GM23338 (cell line): ENCODE measurements around the gene CDK16. TPM values are rescaled to one million over a fixed set of nuclear protein-coding genes. Genes with fewer than 3 reads are reported as not detected.

Experiments used
- ATAC-seq: fragments of 200-7000 bp; cut with Tn5 transposase; 3 replicates; pipeline ENCODE4 v1.9.1; 2020
- DNase-seq: peaks from one replicate; pipeline ENCODE4 v3.0.0-alpha.2; 2015; ENCODE audit warnings: low spot score
- H2AFZ ChIP-seq: fragments of 200-600 bp; sonication (generic); 2 replicates; pipeline ENCODE4 v1.8.0; 2016; ENCODE audit warnings: antibody characterized with exemption, mild to moderate bottlenecking, moderate library complexity
- H3F3A ChIP-seq: fragments of 200-600 bp; sonication (generic); replicated peaks from 2 replicates; pipeline ENCODE4 v1.8.0; 2017; ENCODE audit warnings: antibody characterized with exemption, mixed run types, low read depth
- H3K27ac ChIP-seq: fragments of 200-600 bp; sonication (generic); 2 replicates; pipeline ENCODE4 v1.6.1; 2016; ENCODE audit warnings: low read depth
- H3K27me3 ChIP-seq: fragments of 200-600 bp; sonication (generic); 2 replicates; pipeline ENCODE4 v1.8.0; 2016; ENCODE audit warnings: mild to moderate bottlenecking, mixed run types, moderate library complexity; ENCODE audit not compliant: insufficient read depth
- H3K36me3 ChIP-seq: fragments of 200-600 bp; sonication (generic); 2 replicates; pipeline ENCODE4 v1.8.0; 2016; ENCODE audit warnings: mild to moderate bottlenecking; ENCODE audit not compliant: insufficient read depth
- H3K4me1 ChIP-seq: fragments of 200-600 bp; sonication (generic); 2 replicates; pipeline ENCODE4 v1.8.0; 2016; ENCODE audit warnings: mild to moderate bottlenecking, moderate library complexity; ENCODE audit not compliant: insufficient read depth
- H3K4me2 ChIP-seq: fragments of 200-600 bp; sonication (generic); 2 replicates; pipeline ENCODE4 v1.7.1; 2017; ENCODE audit warnings: mixed run types
- H3K4me3 ChIP-seq: fragments of 200-600 bp; sonication (generic); 2 replicates; pipeline ENCODE4 v1.6.1; 2016; ENCODE audit warnings: mixed run types
- H3K79me2 ChIP-seq: fragments of 200-600 bp; sonication (generic); replicated peaks from 2 replicates; pipeline ENCODE4 v1.8.0; 2017; ENCODE audit warnings: mild to moderate bottlenecking; ENCODE audit not compliant: insufficient read depth
- H3K9me2 ChIP-seq: fragments of 200-600 bp; sonication (generic); 2 replicates; pipeline ENCODE4 v1.8.0; 2017; ENCODE audit not compliant: insufficient read depth
- H4K20me1 ChIP-seq: fragments of 200-600 bp; sonication (generic); replicated peaks from 2 replicates; pipeline ENCODE4 v1.8.0; 2017; ENCODE audit warnings: mild to moderate bottlenecking; ENCODE audit not compliant: insufficient read depth
- H3K27ac Mint-ChIP-seq: 2 replicates; pipeline ENCODE4 v1.8.0; 2020; ENCODE audit warnings: inconsistent platforms, mild to moderate bottlenecking, moderate library complexity, mixed read lengths
- H3K27me3 Mint-ChIP-seq: 3 replicates; pipeline ENCODE4 v1.8.0; 2022; ENCODE audit warnings: low read depth, mild to moderate bottlenecking, moderate library complexity, mixed read lengths, inconsistent platforms; ENCODE audit not compliant: insufficient read depth, poor library complexity
- H3K36me3 Mint-ChIP-seq: 3 replicates; pipeline ENCODE4 v1.8.0; 2021; ENCODE audit warnings: low read depth, mild to moderate bottlenecking, inconsistent platforms, moderate library complexity, mixed read lengths
- H3K4me1 Mint-ChIP-seq: 3 replicates; pipeline ENCODE4 v1.8.0; 2020; ENCODE audit warnings: mild to moderate bottlenecking, inconsistent platforms, mixed read lengths
- H3K4me3 Mint-ChIP-seq: 3 replicates; pipeline ENCODE4 v1.8.0; 2021; ENCODE audit warnings: moderate library complexity, mild to moderate bottlenecking, inconsistent platforms, mixed read lengths
- H3K9me3 Mint-ChIP-seq: 3 replicates; pipeline ENCODE4 v1.8.0; 2020; ENCODE audit warnings: moderate library complexity, mild to moderate bottlenecking, inconsistent platforms, mixed read lengths
- CREB1 ChIP-seq: fragments of 250-450 bp; sonication (Bioruptor Pico); IDR thresholded peaks from 2 replicates; pipeline ENCODE4 v1.5.0; 2020; ENCODE audit warnings: low read depth, mild to moderate bottlenecking, moderate library complexity
- ETS1 ChIP-seq: IDR thresholded peaks from 2 replicates; pipeline ENCODE4 v1.6.1; 2016; ENCODE audit warnings: antibody characterized with exemption
- EZH2 ChIP-seq: fragments of 200-600 bp; sonication (generic); IDR thresholded peaks from one replicate; pipeline ENCODE4 v1.8.0; 2017; ENCODE audit warnings: antibody characterized with exemption, mild to moderate bottlenecking, low read depth; ENCODE audit not compliant: unreplicated experiment
- EZH2phosphoT487 ChIP-seq: fragments of 200-600 bp; sonication (generic); IDR thresholded peaks from one replicate; pipeline ENCODE4 v1.8.1; 2018; ENCODE audit warnings: antibody characterized with exemption; ENCODE audit not compliant: unreplicated experiment
- JUNB ChIP-seq: IDR thresholded peaks from one replicate; pipeline ENCODE4 v1.6.1; 2016; ENCODE audit warnings: antibody characterized with exemption; ENCODE audit not compliant: unreplicated experiment
- STAT1 ChIP-seq: IDR thresholded peaks from one replicate; pipeline ENCODE4 v1.6.1; 2016; ENCODE audit warnings: antibody characterized with exemption; ENCODE audit not compliant: unreplicated experiment
- ZNF114 ChIP-seq: fragments of 250-450 bp; sonication (Bioruptor Pico); IDR thresholded peaks from 2 replicates; pipeline ENCODE4 v1.5.0; 2020; ENCODE audit warnings: mild to moderate bottlenecking, moderate library complexity
- ZNF462 ChIP-seq: fragments of 250-450 bp; sonication (Bioruptor Pico); IDR thresholded peaks from 2 replicates; pipeline ENCODE4 v1.5.0; 2020; ENCODE audit warnings: mild to moderate bottlenecking, moderate library complexity
- polyA plus RNA-seq: library from polyadenylated mRNA; unstranded; fragments of >200 nt; fragmentation: Nextera tagmentation; extraction: Ambion mirVana; gene quantifications from 2 replicates; pipeline ENCODE4 v1.2.1, GENCODE V29; 2016
- total RNA-seq: library from RNA; depleted of rRNA; stranded (reverse); fragments of >200 nt; shearing (Covaris generic); gene quantifications from 2 replicates; pipeline ENCODE4 v1.2.3, GENCODE V29; 2014
- TF ChIP-seq, protein P1 (sequence below): IDR thresholded peaks from one replicate; pipeline ENCODE4 v1.6.1; 2018; ENCODE audit warnings: antibody characterized with exemption; ENCODE audit not compliant: unreplicated experiment

The CDK16 gene
- total and polyA plus RNA-seq, 2 experiments from 2014 or later: 58.9 to 158 TPM

GRCh38 chrX:47222751-47223350 is 4.4 kb downstream of the CDK16 start:
- H3K4me1 Mint-ChIP-seq: peaks cover 17% of the 10 kb centered on the region
- Histone ChIP-seq H3K27me3 (no peaks in the 10 kb centered on the region), H3F3A (no peaks in the 10 kb centered on the region), H3K4me1 (no peaks in the 10 kb centered on the region), H3K27ac (no peak overlapping the region), H3K36me3 (peaks cover 6% of the 10 kb centered on the region), H3K9me2 (no peaks in the 10 kb centered on the region), H3K4me3 (no peak overlapping the region), H2AFZ (no peak overlapping the region), H3K79me2 (peaks cover 37% of the 10 kb centered on the region), H3K4me2 (no peak overlapping the region), H4K20me1 (no peaks in the 10 kb centered on the region)
- TF ChIP-seq JUNB (no peak), ETS1 (no peak), CREB1 (CRISPR knock-in tag) (no peak), EZH2 (no peak), ZNF114 (CRISPR knock-in tag) (no peak)
- no peak overlapping the region for H3K4me3 Mint-ChIP-seq
- no peak overlapping the region for H3K27ac Mint-ChIP-seq
- peak; percentile 39 for DNase-seq
- peaks cover 53% of the 10 kb centered on the region for H3K36me3 Mint-ChIP-seq
- peaks cover 12% of the 10 kb centered on the region for H3K27me3 Mint-ChIP-seq
- H3K9me3 Mint-ChIP-seq: no peaks in the 10 kb centered on the region
- no peak for ATAC-seq

DNA sequence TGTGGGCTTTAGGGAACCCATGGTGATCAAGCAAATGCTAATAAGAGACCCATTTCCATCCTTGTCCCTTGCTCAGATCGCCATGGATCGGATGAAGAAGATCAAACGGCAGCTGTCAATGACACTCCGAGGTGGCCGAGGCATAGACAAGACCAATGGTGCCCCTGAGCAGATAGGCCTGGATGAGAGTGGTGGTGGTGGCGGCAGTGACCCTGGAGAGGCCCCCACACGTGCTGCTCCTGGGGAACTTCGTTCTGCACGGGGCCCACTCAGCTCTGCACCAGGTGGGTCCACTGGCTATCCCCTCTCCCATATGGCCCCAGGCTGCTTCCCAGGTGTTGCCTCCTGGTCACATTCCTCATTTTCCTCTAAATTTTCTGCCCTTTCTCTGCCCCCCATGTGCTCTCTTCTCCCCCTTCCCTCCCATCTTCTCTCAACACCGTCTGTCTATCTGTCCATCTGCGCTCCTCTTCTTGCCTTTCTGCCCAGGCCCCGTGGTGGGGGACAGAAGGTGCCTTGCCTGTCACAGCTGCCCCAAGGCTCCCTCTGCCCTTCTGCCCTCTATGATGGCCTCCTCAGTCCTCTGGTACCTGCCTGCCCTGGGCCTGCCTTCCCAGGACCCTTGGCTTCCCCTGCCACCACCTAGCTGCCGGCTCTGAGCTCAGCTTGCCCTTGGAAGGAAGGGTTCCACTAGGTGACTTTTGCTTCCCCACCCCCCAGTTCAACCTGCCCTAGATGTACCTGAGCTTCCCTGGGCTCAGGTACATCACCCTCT is 5.2 kb downstream of the CDK16 start:
- ATAC-seq (no peak), DNase-seq (no peak)
- Mint-ChIP-seq H3K27ac (no peak overlapping the region), H3K4me3 (no peak overlapping the region), H3K9me3 (no peaks in the 10 kb centered on the region), H3K4me1 (peaks cover 17% of the 10 kb centered on the region), H3K27me3 (peaks cover 10% of the 10 kb centered on the region), H3K36me3 (peaks cover 59% of the 10 kb centered on the region)
- H3F3A ChIP-seq: no peaks in the 10 kb centered on the region
- H2AFZ ChIP-seq: no peak overlapping the region
- H4K20me1 ChIP-seq: no peaks in the 10 kb centered on the region
- no peak overlapping the region for H3K4me3 ChIP-seq
- H3K27ac ChIP-seq: no peak overlapping the region
- H3K27me3 ChIP-seq: no peaks in the 10 kb centered on the region
- no peaks in the 10 kb centered on the region for H3K9me2 ChIP-seq
- peaks cover 37% of the 10 kb centered on the region for H3K79me2 ChIP-seq
- H3K36me3 ChIP-seq: peaks cover 6% of the 10 kb centered on the region
- H3K4me2 ChIP-seq: no peak overlapping the region
- no peaks in the 10 kb centered on the region for H3K4me1 ChIP-seq
- no peak for TF ChIP-seq STAT1
- TF ChIP-seq ZNF462 (CRISPR knock-in tag): no peak
- no peak for TF ChIP-seq EZH2
- TF ChIP-seq JUNB: no peak
- TF ChIP-seq, protein P1, sequence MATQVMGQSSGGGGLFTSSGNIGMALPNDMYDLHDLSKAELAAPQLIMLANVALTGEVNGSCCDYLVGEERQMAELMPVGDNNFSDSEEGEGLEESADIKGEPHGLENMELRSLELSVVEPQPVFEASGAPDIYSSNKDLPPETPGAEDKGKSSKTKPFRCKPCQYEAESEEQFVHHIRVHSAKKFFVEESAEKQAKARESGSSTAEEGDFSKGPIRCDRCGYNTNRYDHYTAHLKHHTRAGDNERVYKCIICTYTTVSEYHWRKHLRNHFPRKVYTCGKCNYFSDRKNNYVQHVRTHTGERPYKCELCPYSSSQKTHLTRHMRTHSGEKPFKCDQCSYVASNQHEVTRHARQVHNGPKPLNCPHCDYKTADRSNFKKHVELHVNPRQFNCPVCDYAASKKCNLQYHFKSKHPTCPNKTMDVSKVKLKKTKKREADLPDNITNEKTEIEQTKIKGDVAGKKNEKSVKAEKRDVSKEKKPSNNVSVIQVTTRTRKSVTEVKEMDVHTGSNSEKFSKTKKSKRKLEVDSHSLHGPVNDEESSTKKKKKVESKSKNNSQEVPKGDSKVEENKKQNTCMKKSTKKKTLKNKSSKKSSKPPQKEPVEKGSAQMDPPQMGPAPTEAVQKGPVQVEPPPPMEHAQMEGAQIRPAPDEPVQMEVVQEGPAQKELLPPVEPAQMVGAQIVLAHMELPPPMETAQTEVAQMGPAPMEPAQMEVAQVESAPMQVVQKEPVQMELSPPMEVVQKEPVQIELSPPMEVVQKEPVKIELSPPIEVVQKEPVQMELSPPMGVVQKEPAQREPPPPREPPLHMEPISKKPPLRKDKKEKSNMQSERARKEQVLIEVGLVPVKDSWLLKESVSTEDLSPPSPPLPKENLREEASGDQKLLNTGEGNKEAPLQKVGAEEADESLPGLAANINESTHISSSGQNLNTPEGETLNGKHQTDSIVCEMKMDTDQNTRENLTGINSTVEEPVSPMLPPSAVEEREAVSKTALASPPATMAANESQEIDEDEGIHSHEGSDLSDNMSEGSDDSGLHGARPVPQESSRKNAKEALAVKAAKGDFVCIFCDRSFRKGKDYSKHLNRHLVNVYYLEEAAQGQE: no peak
- no peak for TF ChIP-seq EZH2phosphoT487
- TF ChIP-seq ZNF114 (CRISPR knock-in tag): no peak
